Fibroblast of mammary gland (primary cell): Measurements from ENCODE around the gene KY.

ENCODE experiments used
- DNase-seq: peaks from one replicate; pipeline ENCODE4 v3.0.0-alpha.2; 2010; ENCODE audit warnings: low read depth
- H3K4me3 ChIP-seq: 2 replicates; pipeline ENCODE4 v1.5.1; 2011; ENCODE audit warnings: low read depth, mild to moderate bottlenecking, low read length, moderate library complexity; ENCODE audit not compliant: control insufficient read depth
- TF ChIP-seq, protein P1 (sequence below): conservative IDR thresholded peaks from 2 replicates; pipeline ENCODE4 v1.5.1; 2011; ENCODE audit warnings: low read depth, low read length, inconsistent platforms; ENCODE audit not compliant: control insufficient read depth, insufficient read depth

Gene KY

DNA sequence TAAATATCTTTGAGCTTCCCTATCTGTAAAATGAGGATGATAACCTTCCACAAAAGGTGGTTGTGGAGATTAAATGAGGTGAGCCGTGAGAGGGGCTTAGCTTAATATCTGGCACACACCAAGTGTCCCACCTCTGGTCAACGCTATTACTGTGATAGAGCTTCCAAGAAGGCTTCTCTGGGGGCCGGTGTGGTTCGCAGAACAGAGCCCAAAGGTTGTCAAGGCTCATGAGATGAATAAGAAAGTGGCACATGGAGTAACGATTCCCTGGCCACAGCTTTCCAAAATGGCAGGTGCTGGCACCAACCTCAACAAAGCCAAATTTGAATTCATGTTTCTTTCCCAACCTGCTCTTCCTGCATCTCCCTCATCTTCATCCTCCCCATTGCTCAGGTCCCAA is 10.4 kb downstream of the KY start:
- DNase-seq, result no peak
- TF ChIP-seq, protein P1, sequence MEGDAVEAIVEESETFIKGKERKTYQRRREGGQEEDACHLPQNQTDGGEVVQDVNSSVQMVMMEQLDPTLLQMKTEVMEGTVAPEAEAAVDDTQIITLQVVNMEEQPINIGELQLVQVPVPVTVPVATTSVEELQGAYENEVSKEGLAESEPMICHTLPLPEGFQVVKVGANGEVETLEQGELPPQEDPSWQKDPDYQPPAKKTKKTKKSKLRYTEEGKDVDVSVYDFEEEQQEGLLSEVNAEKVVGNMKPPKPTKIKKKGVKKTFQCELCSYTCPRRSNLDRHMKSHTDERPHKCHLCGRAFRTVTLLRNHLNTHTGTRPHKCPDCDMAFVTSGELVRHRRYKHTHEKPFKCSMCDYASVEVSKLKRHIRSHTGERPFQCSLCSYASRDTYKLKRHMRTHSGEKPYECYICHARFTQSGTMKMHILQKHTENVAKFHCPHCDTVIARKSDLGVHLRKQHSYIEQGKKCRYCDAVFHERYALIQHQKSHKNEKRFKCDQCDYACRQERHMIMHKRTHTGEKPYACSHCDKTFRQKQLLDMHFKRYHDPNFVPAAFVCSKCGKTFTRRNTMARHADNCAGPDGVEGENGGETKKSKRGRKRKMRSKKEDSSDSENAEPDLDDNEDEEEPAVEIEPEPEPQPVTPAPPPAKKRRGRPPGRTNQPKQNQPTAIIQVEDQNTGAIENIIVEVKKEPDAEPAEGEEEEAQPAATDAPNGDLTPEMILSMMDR, result no peak
- H3K4me3 ChIP-seq, result no peak overlapping the region

DNA sequence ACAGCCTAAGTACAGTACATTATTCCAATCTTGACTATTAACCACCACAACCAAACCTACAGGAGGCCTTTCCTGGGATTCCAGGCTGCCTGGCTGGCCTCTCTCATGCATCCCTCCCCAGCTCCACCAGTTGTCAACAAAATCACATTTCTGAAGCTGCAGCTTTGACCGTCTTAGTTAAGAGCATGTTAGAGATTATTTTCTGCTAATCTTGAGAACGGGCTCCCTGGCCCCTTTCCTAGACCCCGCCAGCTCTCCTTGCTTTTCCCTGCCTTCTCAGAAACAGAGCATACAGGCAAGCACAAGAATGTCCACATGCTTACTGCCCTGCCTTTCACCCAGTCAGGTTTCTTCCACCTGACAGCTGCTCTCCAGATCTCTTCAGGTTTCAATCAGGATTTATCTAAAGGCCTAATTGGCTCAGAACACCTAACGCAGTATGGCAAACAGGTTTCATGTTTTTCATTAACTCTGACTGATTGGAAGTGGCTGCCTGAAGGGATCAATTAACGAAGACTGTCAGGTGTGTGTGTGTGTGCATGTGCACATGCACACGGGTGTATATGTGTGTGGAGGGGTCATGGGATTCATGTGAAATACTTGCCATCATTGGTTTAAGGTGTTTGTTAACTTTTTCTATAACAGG is 12.3 kb downstream of the KY start:
- DNase-seq, result no peak
- TF ChIP-seq, protein P1, result no peak

DNA sequence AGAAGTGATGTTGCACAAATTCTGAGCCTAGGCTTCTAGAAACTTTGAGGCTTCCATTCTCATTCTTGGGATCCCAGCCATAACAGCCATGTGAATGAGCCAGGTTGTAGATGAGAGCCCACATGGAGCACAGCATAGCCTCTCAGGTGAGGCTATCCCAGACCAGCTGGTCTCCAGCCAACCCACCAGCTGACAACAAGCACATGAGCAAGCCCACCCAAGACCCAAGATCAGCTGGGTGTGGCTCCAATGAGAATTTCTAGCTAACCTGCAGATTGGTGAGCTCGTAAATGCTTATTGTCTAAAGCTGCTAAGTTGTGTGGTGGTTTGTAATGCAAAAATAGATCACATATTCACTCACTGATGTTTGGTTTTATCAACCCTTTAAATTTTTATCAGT is 14.4 kb downstream of the KY start:
- H3K4me3 ChIP-seq, result no peak overlapping the region
- TF ChIP-seq, protein P1, result no peak
- DNase-seq, result no peak

More for the DNA sequence above, 12.3 kb downstream of the KY start:
- H3K4me3 ChIP-seq, result no peak overlapping the region

DNA sequence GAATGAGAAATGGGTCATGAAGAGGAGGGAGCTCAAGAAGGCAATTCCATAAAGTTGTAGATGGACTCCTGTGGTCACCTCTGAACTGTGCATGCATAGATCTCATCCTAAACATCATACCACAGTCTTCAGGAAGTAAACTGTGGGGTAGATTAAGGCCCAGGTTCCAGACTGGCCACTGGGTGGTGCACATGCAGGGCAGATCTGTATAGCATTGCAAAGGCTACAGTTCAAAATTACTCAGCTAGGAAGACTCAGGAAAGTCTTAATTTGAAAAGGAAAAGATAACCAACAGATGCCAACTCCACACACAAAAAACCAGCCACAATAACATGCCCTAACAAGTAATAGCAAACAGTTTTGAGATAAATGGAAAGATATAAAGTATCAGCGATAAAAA is 20.3 kb downstream of the KY start:
- peak; percentile 48 for DNase-seq
- TF ChIP-seq, protein P1, result peak; percentile 66
- no peak overlapping the region for H3K4me3 ChIP-seq

DNA sequence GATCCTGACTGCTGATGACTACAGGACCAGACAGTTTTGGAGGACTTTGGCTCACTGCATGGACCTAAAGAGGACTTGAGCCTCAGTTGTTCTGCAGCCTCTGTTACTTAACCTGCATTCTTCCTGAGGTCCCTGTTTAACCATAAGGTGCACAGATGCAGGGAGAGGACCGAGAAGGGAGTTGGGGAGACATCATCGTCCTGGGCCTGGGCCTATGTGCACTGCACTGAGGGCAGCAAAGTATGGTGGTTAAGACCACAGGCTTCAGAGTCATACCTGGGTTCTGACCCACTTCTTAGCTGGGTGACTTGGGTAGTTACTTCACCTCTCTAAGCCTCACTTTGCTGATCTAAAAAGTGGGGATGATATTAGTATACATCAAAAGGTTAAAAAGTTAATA is 21.9 kb downstream of the KY start:
- TF ChIP-seq, protein P1, result no peak
- H3K4me3 ChIP-seq, result no peak overlapping the region
- DNase-seq, result no peak

DNA sequence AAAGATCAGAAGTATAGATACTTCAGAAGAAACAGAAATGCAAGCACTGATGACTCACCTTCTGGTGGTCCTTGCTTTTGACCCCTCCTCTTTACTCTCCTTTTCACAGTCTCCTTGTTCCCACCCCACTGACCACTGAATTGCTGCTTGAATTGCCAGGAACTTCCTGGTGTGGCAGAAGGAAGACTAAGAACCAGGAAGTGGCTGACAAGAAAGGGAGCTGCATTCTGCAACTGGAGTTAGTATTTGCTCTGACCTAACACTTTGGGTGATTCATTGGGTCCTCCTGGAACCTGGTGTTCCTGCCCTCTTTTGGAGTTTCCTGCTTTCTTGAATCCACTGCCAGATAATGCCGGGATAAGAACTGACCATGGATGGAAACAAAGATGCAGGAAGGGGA is 23.0 kb downstream of the KY start:
- TF ChIP-seq, protein P1, result no peak
- DNase-seq, result peak; percentile 65
- H3K4me3 ChIP-seq, result no peak overlapping the region

DNA sequence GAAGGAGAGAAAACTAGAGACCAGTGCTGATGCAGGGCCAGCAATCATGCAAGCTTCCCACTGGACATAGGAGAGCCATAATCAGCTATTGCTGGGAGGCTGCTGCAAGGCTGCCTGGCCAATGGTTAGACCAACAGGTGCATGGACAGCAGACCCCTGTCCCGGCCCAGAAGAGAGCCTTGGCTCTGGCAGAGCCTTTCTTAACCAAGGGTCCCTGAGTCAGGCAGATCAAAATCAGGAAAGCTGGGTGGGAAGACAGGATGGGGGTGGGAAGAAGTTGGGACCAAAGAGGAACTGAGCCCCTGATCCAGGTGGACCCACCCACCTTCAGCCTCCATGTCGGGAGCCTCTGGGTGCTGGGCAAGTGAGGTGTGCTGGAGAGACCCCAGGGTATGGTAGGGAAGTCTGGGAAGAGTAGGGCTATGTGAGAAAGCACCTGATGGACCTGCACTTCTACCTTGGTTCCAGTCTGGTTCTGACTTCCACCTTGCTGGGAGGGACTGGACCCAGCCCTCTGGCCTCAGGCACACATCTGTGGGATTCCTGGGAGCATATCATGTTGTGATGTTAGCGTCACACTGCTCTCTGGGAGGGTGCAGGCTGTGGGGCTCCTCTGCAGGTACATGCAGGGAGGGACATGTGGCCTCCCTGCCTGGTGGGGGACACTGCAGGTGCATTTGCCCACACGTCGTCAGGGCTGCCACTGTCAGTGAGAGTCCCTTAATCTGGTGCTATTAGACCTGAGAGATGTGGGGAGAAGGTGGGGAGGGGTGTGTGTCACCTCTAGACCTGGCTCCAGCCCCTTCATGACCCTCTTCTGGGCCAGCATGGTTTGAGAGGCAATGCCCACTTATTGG is 24.7 kb downstream of the KY start:
- DNase-seq, result no peak
- no peak overlapping the region for H3K4me3 ChIP-seq

More for the DNA sequence above, 24.7 kb downstream of the KY start:
- TF ChIP-seq, protein P1, result no peak
